ENCODE measurements around the gene AURKAIP1.

AURKAIP1 gene

DNA sequence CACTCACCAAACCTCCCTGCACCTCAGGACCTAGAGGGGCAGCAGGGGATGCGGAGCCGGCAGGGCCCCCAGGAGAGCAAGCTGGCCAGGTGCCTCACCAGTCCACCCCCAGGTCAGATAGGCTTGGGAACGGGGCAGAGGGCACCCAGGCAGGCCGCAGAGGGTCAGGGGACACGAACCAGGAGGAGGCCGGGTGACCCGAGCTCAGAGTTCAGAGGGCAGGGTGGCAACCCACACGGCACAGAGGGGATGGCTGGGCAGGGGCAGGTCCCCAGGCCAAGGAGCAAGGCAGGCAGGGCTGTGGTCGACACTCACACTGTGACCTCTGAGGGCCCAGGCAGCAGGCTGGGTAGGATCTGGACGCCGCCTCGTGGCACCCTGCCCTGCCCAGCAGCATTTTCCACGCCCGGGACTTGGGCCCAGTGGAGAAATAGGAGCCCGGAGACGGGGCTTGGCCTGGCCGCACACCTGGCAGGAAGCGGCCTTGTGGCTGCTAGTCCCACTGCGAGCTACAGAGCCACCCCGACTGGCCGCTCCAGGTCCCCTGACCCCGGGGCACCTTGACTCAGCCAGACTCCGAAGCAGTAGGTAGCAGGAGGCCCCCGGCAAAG lies 31.1 kb downstream of the AURKAIP1 start:
- Histone ChIP-seq H3K36me3 (ENCODE audit: control insufficient read depth, insufficient read depth, low read length) (peaks cover 23% of the 10 kb centered on the region), H3K9me3 (ENCODE audit: control insufficient read depth, insufficient read depth, low read length) (no peaks in the 10 kb centered on the region), H3K27ac (ENCODE audit: low read depth, low read length) (no peak overlapping the region), H3K27me3 (ENCODE audit: control insufficient read depth, insufficient read depth, low read length) (no peaks in the 10 kb centered on the region), H3K4me1 (ENCODE audit: control insufficient read depth, insufficient read depth, low read length) (peaks cover 9% of the 10 kb centered on the region), H3K4me3 (ENCODE audit: low read depth, low read length) (no peak overlapping the region), H3K9ac (ENCODE audit: low read depth, low read length) (no peak overlapping the region)

- Histone ChIP-seq H3K27me3 (ENCODE audit: control insufficient read depth, insufficient read depth, low read length) (no peaks in the 10 kb centered on the region), H3K27ac (ENCODE audit: low read depth, low read length) (no peak overlapping the region), H3K4me3 (ENCODE audit: low read depth, low read length) (no peak overlapping the region), H3K36me3 (ENCODE audit: control insufficient read depth, insufficient read depth, low read length) (peaks cover 30% of the 10 kb centered on the region), H3K4me1 (ENCODE audit: control insufficient read depth, insufficient read depth, low read length) (peaks cover 2% of the 10 kb centered on the region; the same call in 1 of the 2 replicates), H3K9ac (ENCODE audit: low read depth, low read length) (no peak overlapping the region), H3K9me3 (ENCODE audit: control insufficient read depth, insufficient read depth, low read length) (no peaks in the 10 kb centered on the region)
Observed at GRCh38 chr1:1342584-1343115, 32.4 kb downstream of the AURKAIP1 start.

DNA sequence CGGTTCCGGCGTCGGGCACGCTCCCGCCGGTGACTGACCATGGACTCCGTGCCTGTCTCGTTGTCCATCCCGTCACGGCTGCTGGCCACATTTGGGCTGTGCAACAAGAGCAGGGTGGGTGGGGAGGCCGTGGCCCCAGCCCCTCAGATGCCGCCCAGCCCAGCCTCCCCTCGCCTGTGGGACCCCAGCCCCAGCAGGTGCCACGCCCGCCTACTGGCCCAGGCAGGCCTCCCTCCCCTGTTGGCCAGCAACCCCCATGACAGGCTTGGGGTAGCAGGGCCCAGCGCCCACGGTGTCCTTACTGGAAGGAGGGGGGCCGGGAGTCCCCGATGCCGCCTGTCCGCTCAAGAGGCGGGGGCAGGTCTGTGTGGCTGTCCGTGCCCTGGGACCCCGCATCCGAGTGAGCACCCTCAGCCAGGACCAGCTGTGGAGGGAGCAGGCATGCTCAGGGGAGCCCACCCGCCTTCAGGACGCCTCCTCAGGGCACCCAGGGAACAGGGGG lies 32.9 kb downstream of the AURKAIP1 start:
- Histone ChIP-seq H3K27ac (ENCODE audit: low read depth, low read length) (no peak overlapping the region), H3K27me3 (ENCODE audit: control insufficient read depth, insufficient read depth, low read length) (no peaks in the 10 kb centered on the region), H3K9me3 (ENCODE audit: control insufficient read depth, insufficient read depth, low read length) (no peaks in the 10 kb centered on the region), H3K36me3 (ENCODE audit: control insufficient read depth, insufficient read depth, low read length) (peaks cover 33% of the 10 kb centered on the region), H3K4me3 (ENCODE audit: low read depth, low read length) (no peak overlapping the region), H3K4me1 (ENCODE audit: control insufficient read depth, insufficient read depth, low read length) (no peaks in the 10 kb centered on the region), H3K9ac (ENCODE audit: low read depth, low read length) (no peak overlapping the region)

DNA sequence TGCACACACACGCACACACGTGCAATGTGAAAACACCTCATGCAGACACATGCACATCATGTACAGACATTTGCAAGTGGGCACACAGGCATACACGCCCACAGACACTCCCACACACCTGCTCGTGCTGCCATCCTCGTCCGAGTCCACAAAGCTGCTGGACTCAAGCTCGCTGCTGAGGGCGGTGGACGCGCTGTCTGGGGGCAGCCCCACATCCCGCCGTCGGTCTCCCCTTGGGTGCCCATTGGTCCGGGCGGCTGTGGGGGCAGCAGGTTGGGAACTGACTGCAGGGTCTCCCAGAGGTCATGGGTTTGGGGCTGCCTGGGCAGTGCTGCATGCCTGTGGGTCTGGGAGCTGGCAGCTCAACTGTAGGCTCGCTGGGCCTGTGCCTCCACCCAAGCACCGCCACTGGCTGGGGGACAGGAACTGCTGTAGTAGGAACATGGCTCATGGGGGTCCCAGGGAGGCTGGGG lies 33.4 kb downstream of the AURKAIP1 start:
- Histone ChIP-seq H3K4me1 (ENCODE audit: control insufficient read depth, insufficient read depth, low read length) (no peaks in the 10 kb centered on the region), H3K27me3 (ENCODE audit: control insufficient read depth, insufficient read depth, low read length) (no peaks in the 10 kb centered on the region), H3K9ac (ENCODE audit: low read depth, low read length) (no peak overlapping the region), H3K27ac (ENCODE audit: low read depth, low read length) (no peak overlapping the region), H3K9me3 (ENCODE audit: control insufficient read depth, insufficient read depth, low read length) (no peaks in the 10 kb centered on the region), H3K36me3 (ENCODE audit: control insufficient read depth, insufficient read depth, low read length) (peaks cover 33% of the 10 kb centered on the region), H3K4me3 (ENCODE audit: low read depth, low read length) (no peak overlapping the region)

GRCh38 chr1:1340791-1341548 lies 34.0 kb downstream of the AURKAIP1 start:
- H3K36me3 ChIP-seq (ENCODE audit: control insufficient read depth, insufficient read depth, low read length): peaks cover 33% of the 10 kb centered on the region
- no peaks in the 10 kb centered on the region for H3K27me3 ChIP-seq (ENCODE audit: control insufficient read depth, insufficient read depth, low read length)
- no peaks in the 10 kb centered on the region for H3K9me3 ChIP-seq (ENCODE audit: control insufficient read depth, insufficient read depth, low read length)
- H3K4me1 ChIP-seq (ENCODE audit: control insufficient read depth, insufficient read depth, low read length): no peaks in the 10 kb centered on the region
- H3K9ac ChIP-seq (ENCODE audit: low read depth, low read length): no peak overlapping the region
- H3K4me3 ChIP-seq (ENCODE audit: low read depth, low read length): no peak overlapping the region
- H3K27ac ChIP-seq (ENCODE audit: low read depth, low read length): no peak overlapping the region

GRCh38 chr1:1340185-1340584 lies 34.8 kb downstream of the AURKAIP1 start:
- Histone ChIP-seq H3K9me3 (ENCODE audit: control insufficient read depth, insufficient read depth, low read length) (no peaks in the 10 kb centered on the region), H3K27me3 (ENCODE audit: control insufficient read depth, insufficient read depth, low read length) (no peaks in the 10 kb centered on the region), H3K9ac (ENCODE audit: low read depth, low read length) (no peak overlapping the region), H3K4me3 (ENCODE audit: low read depth, low read length) (no peak overlapping the region), H3K27ac (ENCODE audit: low read depth, low read length) (no peak overlapping the region), H3K36me3 (ENCODE audit: control insufficient read depth, insufficient read depth, low read length) (peaks cover 33% of the 10 kb centered on the region), H3K4me1 (ENCODE audit: control insufficient read depth, insufficient read depth, low read length) (no peaks in the 10 kb centered on the region)

GRCh38 chr1:1338278-1338677 lies 36.7 kb downstream of the AURKAIP1 start:
- no peaks in the 10 kb centered on the region for H3K27me3 ChIP-seq (ENCODE audit: control insufficient read depth, insufficient read depth, low read length)
- H3K9me3 ChIP-seq (ENCODE audit: control insufficient read depth, insufficient read depth, low read length): no peaks in the 10 kb centered on the region
- H3K4me1 ChIP-seq (ENCODE audit: control insufficient read depth, insufficient read depth, low read length): no peaks in the 10 kb centered on the region
- no peak overlapping the region for H3K4me3 ChIP-seq (ENCODE audit: low read depth, low read length)
- H3K27ac ChIP-seq (ENCODE audit: low read depth, low read length): no peak overlapping the region
- no peak overlapping the region for H3K9ac ChIP-seq (ENCODE audit: low read depth, low read length)
- H3K36me3 ChIP-seq (ENCODE audit: control insufficient read depth, insufficient read depth, low read length): peaks cover 33% of the 10 kb centered on the region

DNA sequence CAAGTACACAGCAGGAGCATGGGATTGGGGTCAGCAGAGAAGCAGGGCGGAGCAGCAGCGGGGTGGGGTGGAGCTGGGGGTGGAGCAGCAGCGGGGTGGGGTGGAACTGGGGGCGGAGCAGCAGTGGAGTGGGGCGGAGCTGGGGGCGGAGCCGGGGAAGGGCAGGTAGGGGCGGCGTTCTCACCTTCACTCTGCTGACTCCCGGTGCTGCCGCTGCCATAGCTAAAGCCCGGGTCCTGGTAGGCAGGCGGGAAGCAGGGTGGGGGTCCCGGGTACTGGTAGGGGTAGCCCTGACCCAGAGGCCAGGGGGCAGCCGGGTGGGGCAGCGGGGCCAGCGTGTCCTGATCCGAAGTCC lies 37.2 kb downstream of the AURKAIP1 start:
- Histone ChIP-seq H3K9me3 (ENCODE audit: control insufficient read depth, insufficient read depth, low read length) (no peaks in the 10 kb centered on the region), H3K36me3 (ENCODE audit: control insufficient read depth, insufficient read depth, low read length) (peaks cover 33% of the 10 kb centered on the region), H3K4me1 (ENCODE audit: control insufficient read depth, insufficient read depth, low read length) (no peaks in the 10 kb centered on the region), H3K4me3 (ENCODE audit: low read depth, low read length) (no peak overlapping the region), H3K9ac (ENCODE audit: low read depth, low read length) (no peak overlapping the region), H3K27ac (ENCODE audit: low read depth, low read length) (no peak overlapping the region), H3K27me3 (ENCODE audit: control insufficient read depth, insufficient read depth, low read length) (no peaks in the 10 kb centered on the region)

DNA sequence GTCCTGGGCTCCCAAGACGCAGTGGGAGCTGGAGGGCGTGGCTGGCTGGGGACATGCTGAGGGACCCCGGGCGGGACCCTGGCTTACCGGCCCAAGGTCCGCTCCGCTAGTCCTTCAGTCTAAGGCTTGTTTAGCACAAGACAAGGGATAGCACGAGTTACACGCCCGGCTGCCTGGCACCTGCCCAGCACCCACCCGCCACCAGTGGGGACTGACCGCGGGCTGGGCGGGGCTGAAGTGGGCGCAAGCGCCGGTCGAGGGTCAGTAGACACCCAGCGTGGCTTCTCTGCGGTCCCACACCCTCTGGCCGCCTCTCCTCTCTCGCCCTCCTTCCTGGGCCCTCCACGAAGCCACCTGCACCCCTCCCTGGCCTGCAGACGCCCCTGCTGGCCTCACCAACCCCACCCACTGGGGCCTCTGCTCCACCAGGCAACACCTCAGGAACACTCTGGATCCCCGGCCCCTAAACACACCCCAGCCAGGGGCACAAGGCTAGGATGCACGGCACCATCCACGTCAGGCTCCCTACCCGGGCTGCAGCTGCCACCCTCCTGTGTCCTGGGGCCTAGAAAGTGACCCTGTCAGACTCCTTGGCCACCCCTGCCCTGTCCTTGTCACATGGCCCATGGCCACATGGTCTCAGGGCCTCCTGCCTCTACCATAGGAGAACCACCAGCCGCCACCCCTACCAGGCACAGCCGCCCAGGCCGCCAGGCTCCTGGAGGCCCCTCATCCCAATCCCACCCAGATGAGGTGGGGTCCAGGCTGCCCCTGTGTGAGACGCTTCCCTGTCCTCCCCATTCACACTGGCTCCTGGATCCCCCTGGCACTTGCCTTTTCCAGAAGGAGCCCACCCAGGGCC lies 37.8 kb downstream of the AURKAIP1 start:
- no peaks in the 10 kb centered on the region for H3K27me3 ChIP-seq (ENCODE audit: control insufficient read depth, insufficient read depth, low read length)
- no peaks in the 10 kb centered on the region for H3K9me3 ChIP-seq (ENCODE audit: control insufficient read depth, insufficient read depth, low read length)
- H3K36me3 ChIP-seq (ENCODE audit: control insufficient read depth, insufficient read depth, low read length): peaks cover 33% of the 10 kb centered on the region
- H3K27ac ChIP-seq (ENCODE audit: low read depth, low read length): no peak overlapping the region
- no peak overlapping the region for H3K9ac ChIP-seq (ENCODE audit: low read depth, low read length)
- no peaks in the 10 kb centered on the region for H3K4me1 ChIP-seq (ENCODE audit: control insufficient read depth, insufficient read depth, low read length)
- H3K4me3 ChIP-seq (ENCODE audit: low read depth, low read length): no peak overlapping the region

DNA sequence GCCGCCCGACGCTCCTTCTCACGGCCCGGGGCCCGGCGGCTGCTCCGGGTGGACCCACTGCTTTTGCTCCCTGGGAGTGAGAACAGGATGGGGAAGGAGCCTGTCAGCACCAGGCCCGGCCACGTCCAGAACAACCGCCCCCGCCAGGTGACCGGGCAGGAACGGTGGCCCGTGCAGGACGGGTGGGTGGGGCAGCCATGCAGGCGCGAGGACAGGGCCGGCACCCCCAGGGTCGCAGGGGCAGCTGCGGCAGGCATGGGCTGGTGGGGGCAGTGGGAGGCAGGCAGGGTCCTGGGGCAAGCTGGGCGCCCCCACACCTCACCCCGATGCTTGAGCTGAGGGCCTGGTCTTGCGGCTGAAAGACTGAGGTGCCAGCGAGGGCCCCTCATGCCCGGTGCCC lies 38.6 kb downstream of the AURKAIP1 start:
- Histone ChIP-seq H3K36me3 (ENCODE audit: control insufficient read depth, insufficient read depth, low read length) (peaks cover 31% of the 10 kb centered on the region), H3K4me3 (ENCODE audit: low read depth, low read length) (no peak overlapping the region), H3K9ac (ENCODE audit: low read depth, low read length) (no peak overlapping the region), H3K4me1 (ENCODE audit: control insufficient read depth, insufficient read depth, low read length) (no peaks in the 10 kb centered on the region), H3K27ac (ENCODE audit: low read depth, low read length) (no peak overlapping the region), H3K27me3 (ENCODE audit: control insufficient read depth, insufficient read depth, low read length) (no peaks in the 10 kb centered on the region), H3K9me3 (ENCODE audit: control insufficient read depth, insufficient read depth, low read length) (no peaks in the 10 kb centered on the region)

Measured in HUES48 (cell line).